GM06990 (cell line): ENCODE data around the gene USP46.

Experiments used
- DNase-seq: peaks from one replicate; pipeline ENCODE4 v3.0.0-alpha.2; 2011; ENCODE audit not compliant: insufficient read length; ENCODE audit errors: extremely low read depth
- H3K27me3 ChIP-seq: replicated peaks from 2 replicates; pipeline ENCODE4 v1.6.0; 2011; ENCODE audit warnings: low read length; ENCODE audit not compliant: control insufficient read depth, insufficient read depth
- H3K36me3 ChIP-seq: 2 replicates; pipeline ENCODE4 v1.5.1; 2011; ENCODE audit warnings: low read length; ENCODE audit not compliant: control insufficient read depth, insufficient read depth
- H3K4me3 ChIP-seq: replicated peaks from 2 replicates; pipeline ENCODE4 v1.5.1; 2011; ENCODE audit warnings: low read depth, mild to moderate bottlenecking, control low read depth, low read length
- TF ChIP-seq, protein P1 (sequence below): IDR thresholded peaks from 2 replicates; pipeline ENCODE4 v1.5.1; 2011; ENCODE audit warnings: low read length, control low read depth, mild to moderate bottlenecking, inconsistent platforms; ENCODE audit not compliant: insufficient read depth, poor library complexity, severe bottlenecking

The USP46 gene

DNA sequence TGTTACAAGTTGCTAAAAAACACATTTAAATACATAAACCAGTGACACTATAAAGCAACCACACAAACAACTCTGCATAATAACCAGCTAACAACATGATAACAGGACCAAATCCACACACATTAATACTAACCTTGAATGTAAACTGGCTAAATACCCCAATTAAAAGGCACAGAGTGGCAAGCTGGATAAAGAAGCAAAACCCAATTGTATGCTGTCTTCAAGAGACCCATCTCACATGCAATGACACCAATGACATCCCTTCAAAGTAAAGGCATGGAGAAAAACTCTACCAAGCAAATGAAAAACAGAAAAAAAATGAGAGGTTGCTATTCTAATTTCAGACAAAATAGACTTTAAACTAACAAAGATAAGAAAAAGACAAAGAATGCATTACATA is 34.4 kb upstream of the USP46 start:
- no peaks in the 10 kb centered on the region for H3K27me3 ChIP-seq
- TF ChIP-seq, protein P1, sequence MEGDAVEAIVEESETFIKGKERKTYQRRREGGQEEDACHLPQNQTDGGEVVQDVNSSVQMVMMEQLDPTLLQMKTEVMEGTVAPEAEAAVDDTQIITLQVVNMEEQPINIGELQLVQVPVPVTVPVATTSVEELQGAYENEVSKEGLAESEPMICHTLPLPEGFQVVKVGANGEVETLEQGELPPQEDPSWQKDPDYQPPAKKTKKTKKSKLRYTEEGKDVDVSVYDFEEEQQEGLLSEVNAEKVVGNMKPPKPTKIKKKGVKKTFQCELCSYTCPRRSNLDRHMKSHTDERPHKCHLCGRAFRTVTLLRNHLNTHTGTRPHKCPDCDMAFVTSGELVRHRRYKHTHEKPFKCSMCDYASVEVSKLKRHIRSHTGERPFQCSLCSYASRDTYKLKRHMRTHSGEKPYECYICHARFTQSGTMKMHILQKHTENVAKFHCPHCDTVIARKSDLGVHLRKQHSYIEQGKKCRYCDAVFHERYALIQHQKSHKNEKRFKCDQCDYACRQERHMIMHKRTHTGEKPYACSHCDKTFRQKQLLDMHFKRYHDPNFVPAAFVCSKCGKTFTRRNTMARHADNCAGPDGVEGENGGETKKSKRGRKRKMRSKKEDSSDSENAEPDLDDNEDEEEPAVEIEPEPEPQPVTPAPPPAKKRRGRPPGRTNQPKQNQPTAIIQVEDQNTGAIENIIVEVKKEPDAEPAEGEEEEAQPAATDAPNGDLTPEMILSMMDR = no peak
- no peak overlapping the region for H3K4me3 ChIP-seq
- no peaks in the 10 kb centered on the region for H3K36me3 ChIP-seq
- DNase-seq = no peak

DNA sequence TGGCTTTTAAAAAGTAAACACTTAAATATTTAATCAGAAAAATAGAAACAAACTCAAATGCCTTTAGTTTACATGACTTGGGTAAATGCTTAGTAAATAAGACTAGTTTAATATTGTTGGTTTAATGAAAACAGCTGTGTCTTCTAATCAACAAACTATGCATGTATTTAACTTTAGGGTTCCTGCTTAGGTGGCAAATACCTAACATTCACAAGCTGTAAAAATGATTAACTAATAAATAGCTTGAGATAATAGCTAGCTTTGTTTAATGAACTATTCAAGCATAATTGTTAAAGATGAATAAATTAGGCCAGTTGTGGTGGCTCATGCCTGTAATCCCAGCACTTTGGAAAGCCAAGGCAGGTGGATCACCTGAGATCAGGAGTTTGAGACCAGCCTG is 30.0 kb upstream of the USP46 start:
- DNase-seq = no peak
- Histone ChIP-seq H3K36me3 (no peaks in the 10 kb centered on the region), H3K4me3 (no peak overlapping the region), H3K27me3 (no peaks in the 10 kb centered on the region)
- TF ChIP-seq, protein P1 = no peak

DNA sequence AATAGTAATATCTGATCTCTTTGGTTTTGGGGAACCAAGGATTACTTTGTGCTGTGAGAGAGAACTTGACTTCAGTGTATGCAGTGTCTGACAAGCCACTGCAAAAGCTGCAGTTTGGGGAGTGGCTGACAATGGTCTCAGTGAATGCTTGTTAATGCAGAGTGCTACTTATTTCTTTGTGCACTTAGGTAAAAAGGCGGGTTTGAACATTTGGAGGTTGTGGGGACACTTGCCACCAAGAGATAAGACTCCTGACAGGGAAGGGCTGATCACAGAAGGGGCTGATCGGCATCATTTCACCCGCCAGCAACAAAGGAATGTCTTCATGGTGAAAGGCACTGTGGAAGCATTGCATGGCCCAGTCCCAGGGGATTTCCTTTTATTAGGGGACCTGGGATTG is 28.6 kb upstream of the USP46 start:
- TF ChIP-seq, protein P1 = no peak
- Histone ChIP-seq H3K27me3 (no peaks in the 10 kb centered on the region), H3K36me3 (no peaks in the 10 kb centered on the region), H3K4me3 (no peak overlapping the region)
- DNase-seq = no peak

DNA sequence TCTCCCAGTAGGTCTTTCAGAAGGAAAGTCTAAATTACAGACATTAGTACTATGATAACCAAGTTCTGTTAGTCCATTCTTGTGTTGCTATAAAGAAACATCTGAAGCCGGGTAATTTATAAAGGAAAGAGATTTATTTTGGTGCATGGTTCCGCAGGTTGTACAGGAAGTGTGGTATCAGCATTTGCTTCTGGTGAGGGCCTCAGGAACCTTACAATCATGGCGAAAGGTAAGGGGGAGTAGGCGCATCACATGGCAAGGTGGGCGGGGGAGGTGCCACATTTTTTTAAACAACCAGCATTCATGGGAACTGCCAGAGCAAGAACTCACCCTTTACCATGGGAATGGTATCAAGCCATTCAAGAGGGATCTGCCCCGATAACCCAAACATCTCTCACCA is 26.2 kb upstream of the USP46 start:
- H3K27me3 ChIP-seq = no peaks in the 10 kb centered on the region
- DNase-seq = no peak
- no peak overlapping the region for H3K4me3 ChIP-seq
- no peaks in the 10 kb centered on the region for H3K36me3 ChIP-seq
- TF ChIP-seq, protein P1 = no peak

DNA sequence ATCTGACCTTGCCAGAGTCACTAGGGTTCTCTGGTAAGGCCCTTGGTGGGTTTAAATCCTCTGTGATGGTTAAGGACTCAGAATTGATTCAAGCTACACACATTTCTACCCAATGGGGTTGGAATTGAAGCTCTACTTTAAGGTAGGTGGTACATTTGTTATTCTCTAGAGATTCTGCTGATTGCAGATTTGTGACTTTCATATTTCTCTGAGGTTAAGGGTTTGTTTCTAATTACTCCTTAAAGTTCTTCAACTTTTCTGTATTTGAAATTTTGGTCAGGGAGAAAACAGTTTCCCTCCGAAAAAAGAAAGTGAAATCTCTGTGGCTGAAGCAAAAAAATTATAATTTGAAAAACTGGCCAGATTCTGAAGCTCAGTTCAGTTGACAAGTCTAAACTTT is 25.8 kb upstream of the USP46 start:
- Histone ChIP-seq H3K27me3 (no peaks in the 10 kb centered on the region), H3K36me3 (no peaks in the 10 kb centered on the region), H3K4me3 (no peak overlapping the region)
- DNase-seq = no peak
- TF ChIP-seq, protein P1 = no peak

DNA sequence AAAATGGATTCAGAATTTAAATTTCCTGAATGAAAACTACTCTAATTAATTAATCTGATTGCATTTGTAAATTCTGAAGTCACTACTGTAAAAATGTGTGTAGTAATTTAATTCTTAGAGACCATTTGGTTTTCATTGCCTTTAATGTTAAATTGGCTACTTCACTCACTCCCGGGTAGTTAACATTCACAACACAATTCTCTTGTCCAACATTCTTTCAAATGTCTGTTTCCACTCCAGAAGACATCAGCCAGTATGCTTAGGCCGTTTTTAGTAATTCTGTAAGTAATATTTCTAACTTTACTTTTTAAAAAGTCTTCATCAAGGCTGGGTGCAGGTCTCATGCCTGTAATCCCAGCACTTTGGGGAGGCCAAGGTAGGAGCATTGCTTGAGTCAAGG is 21.3 kb upstream of the USP46 start:
- TF ChIP-seq, protein P1 = no peak
- Histone ChIP-seq H3K4me3 (no peak overlapping the region), H3K36me3 (no peaks in the 10 kb centered on the region), H3K27me3 (no peaks in the 10 kb centered on the region)
- no peak for DNase-seq
